ENCODE measurements around the gene ELF5.

Gene ELF5

GRCh38 chr11:34525098-34525497, 11.5 kb upstream of the ELF5 start:
- intact Hi-C loops (cut with DNase I): no loop called here
- no peak for DNase-seq

GRCh38 chr11:34524696-34525095, 11.1 kb upstream of the ELF5 start:
- no peak for DNase-seq
- intact Hi-C loops (cut with DNase I): no loop called here

GRCh38 chr11:34523053-34523452, 9.5 kb upstream of the ELF5 start:
- no peak for DNase-seq
- intact Hi-C loops (cut with DNase I): no loop called here

- no peak for DNase-seq
- intact Hi-C loops (cut with DNase I): no loop called here
Observed at GRCh38 chr11:34522188-34522587, 8.6 kb upstream of the ELF5 start.

GRCh38 chr11:34521265-34521664, 7.7 kb upstream of the ELF5 start:
- intact Hi-C loops (cut with DNase I): no loop called here

GRCh38 chr11:34519595-34520235, 6.1 kb upstream of the ELF5 start:
- no peak for DNase-seq
- intact Hi-C loops (cut with DNase I): no loop called here

More at GRCh38 chr11:34521265-34521664, 7.7 kb upstream of the ELF5 start:
- DNase-seq: no peak

GRCh38 chr11:34516247-34517040, 2.9 kb upstream of the ELF5 start:
- intact Hi-C loops (cut with DNase I): no loop called here
- DNase-seq: no peak

GRCh38 chr11:34514597-34514996, 1.0 kb upstream of the ELF5 start:
- DNase-seq: no peak
- intact Hi-C loops (cut with DNase I): loop anchor here (5.0 kb wide), 1 partner anchor 33 kb away; no protein-coding TSS in a partner anchor

- peak in 41 of 42 donors; percentile 34 to 85 (median 66) for DNase-seq
- intact Hi-C loops (cut with DNase I): loop anchor here (5.0 kb wide), 1 partner anchor 34 kb away; no protein-coding TSS in a partner anchor
Observed at GRCh38 chr11:34512840-34513681, 533 bp downstream of the ELF5 start.

GRCh38 chr11:34510673-34511072, 2.9 kb downstream of the ELF5 start:
- intact Hi-C loops (cut with DNase I): loop anchor here (5.0 kb wide), 1 partner anchor 37 kb away; no protein-coding TSS in a partner anchor

GRCh38 chr11:34510218-34510617, 3.4 kb downstream of the ELF5 start:
- DNase-seq: no peak
- intact Hi-C loops (cut with DNase I): loop anchor here (5.0 kb wide), 1 partner anchor 37 kb away; no protein-coding TSS in a partner anchor

More at GRCh38 chr11:34510673-34511072, 2.9 kb downstream of the ELF5 start:
- no peak for DNase-seq

- DNase-seq: no peak
- intact Hi-C loops (cut with DNase I): no loop called here
Observed at GRCh38 chr11:34509336-34509876, 4.2 kb downstream of the ELF5 start.

GRCh38 chr11:34508524-34508923, 5.1 kb downstream of the ELF5 start:
- intact Hi-C loops (cut with DNase I): no loop called here
- DNase-seq: no peak

- DNase-seq: no peak
- intact Hi-C loops (cut with DNase I): no loop called here
Observed at GRCh38 chr11:34507610-34508009, 6.0 kb downstream of the ELF5 start.

GRCh38 chr11:34507156-34507555, 6.4 kb downstream of the ELF5 start:
- intact Hi-C loops (cut with DNase I): no loop called here
- no peak for DNase-seq

GRCh38 chr11:34505874-34506273, 7.7 kb downstream of the ELF5 start:
- DNase-seq: no peak
- intact Hi-C loops (cut with DNase I): no loop called here

- intact Hi-C loops (cut with DNase I): no loop called here
- DNase-seq: no peak
Observed at GRCh38 chr11:34502949-34503348, 10.6 kb downstream of the ELF5 start.

GRCh38 chr11:34501949-34502348, 11.6 kb downstream of the ELF5 start:
- intact Hi-C loops (cut with DNase I): no loop called here
- DNase-seq: no peak

- DNase-seq: peak in 3 of 42 donors; percentile 12 to 50 (median 25)
- intact Hi-C loops (cut with DNase I): no loop called here
Observed at GRCh38 chr11:34501500-34501899, 12.1 kb downstream of the ELF5 start.
